Measurements from ENCODE around the gene FAM78B.

DNA sequence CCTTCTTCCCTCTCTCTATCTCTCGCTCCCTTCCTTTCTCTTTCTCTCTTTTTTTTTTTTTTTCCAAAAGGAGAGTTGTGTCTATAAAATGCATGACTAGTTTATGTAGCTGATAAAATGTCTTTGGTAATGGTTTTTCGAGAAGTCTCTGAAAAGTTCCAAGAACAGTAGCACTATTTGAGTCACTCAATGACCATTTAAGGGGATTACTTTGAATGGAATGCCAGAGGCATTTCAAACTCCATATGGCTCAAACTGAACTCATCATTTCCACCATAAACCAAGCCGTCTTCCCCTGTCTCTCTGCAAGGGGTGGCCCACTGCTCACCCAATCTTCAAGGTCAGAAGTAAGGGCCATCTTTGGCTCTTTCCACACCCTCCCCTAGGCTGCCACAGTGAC, 93.3 kb downstream of the FAM78B start:
- TF ChIP-seq, protein P1, sequence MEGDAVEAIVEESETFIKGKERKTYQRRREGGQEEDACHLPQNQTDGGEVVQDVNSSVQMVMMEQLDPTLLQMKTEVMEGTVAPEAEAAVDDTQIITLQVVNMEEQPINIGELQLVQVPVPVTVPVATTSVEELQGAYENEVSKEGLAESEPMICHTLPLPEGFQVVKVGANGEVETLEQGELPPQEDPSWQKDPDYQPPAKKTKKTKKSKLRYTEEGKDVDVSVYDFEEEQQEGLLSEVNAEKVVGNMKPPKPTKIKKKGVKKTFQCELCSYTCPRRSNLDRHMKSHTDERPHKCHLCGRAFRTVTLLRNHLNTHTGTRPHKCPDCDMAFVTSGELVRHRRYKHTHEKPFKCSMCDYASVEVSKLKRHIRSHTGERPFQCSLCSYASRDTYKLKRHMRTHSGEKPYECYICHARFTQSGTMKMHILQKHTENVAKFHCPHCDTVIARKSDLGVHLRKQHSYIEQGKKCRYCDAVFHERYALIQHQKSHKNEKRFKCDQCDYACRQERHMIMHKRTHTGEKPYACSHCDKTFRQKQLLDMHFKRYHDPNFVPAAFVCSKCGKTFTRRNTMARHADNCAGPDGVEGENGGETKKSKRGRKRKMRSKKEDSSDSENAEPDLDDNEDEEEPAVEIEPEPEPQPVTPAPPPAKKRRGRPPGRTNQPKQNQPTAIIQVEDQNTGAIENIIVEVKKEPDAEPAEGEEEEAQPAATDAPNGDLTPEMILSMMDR (IDR thresholded peaks at IDR 0.05; ENCODE audit: poor library complexity): no peak
- no peak for TF ChIP-seq EZH2 (IDR thresholded peaks at IDR 0.05; ENCODE audit: borderline replicate concordance)
